Gastroesophageal sphincter (tissue), 3 donors: Measurements from ENCODE around the gene ACAP1.

ENCODE experiments used
- CTCF ChIP-seq, 4 experiments: fragments of 200-600 bp in 2 of 4; fragments of 450-650 bp in 2 of 4; sonication (generic) in 1 of 4; IDR thresholded peaks; one replicate each; pipeline ENCODE4 v1.5.1; 2017 to 2019; ENCODE audit warnings: antibody characterized with exemption in 4 of 4, mild to moderate bottlenecking in 2 of 4, moderate library complexity in 2 of 4
- EP300 ChIP-seq: sonication (generic); formaldehyde crosslinking; IDR thresholded peaks from one replicate; pipeline ENCODE4 v1.6.1; 2017; ENCODE audit warnings: antibody characterized with exemption, mild to moderate bottlenecking
- POLR2A ChIP-seq, 2 donors: fragments of 450-650 bp; IDR thresholded peaks; one replicate each; pipeline ENCODE4 v1.6.1; 2017; ENCODE audit warnings: antibody characterized with exemption in 2 of 2, mild to moderate bottlenecking in 2 of 2, moderate library complexity in 1 of 2
- POLR2AphosphoS5 ChIP-seq: sonication (generic); formaldehyde crosslinking; IDR thresholded peaks from one replicate; pipeline ENCODE4 v1.6.1; 2017; ENCODE audit warnings: antibody characterized with exemption

GRCh38 chr17:7329997-7330637 is 6.2 kb upstream of the ACAP1 start:
- TF ChIP-seq POLR2AphosphoS5 (no peak), CTCF (IDR thresholded peaks at IDR 0.05) (no peak), POLR2A (IDR thresholded peaks at IDR 0.05) (no peak), EP300 (no peak)
